HFF-Myc (cell line): Measurements from ENCODE around the gene VCL.
"Not testable (repeated sequence)": the region's sequence is repeated elsewhere in the genome, so short reads cannot be mapped to it uniquely, and the experiment has no call there.

Experiments used
- DNase-seq: peaks from one replicate; pipeline ENCODE4 v3.0.0-alpha.2; 2011; ENCODE audit warnings: low read depth; ENCODE audit errors: extremely low read depth
- H3K4me3 ChIP-seq: replicated peaks from 2 replicates; pipeline ENCODE4 v1.5.1; 2011; ENCODE audit warnings: low read depth, mild to moderate bottlenecking, control low read depth, low read length
- TF ChIP-seq, protein P1 (sequence below): IDR thresholded peaks from 2 replicates; pipeline ENCODE4 v1.5.1; 2012; ENCODE audit warnings: mild to moderate bottlenecking, low read depth, low read length, control low read depth; ENCODE audit errors: missing control alignments

The VCL gene

DNA sequence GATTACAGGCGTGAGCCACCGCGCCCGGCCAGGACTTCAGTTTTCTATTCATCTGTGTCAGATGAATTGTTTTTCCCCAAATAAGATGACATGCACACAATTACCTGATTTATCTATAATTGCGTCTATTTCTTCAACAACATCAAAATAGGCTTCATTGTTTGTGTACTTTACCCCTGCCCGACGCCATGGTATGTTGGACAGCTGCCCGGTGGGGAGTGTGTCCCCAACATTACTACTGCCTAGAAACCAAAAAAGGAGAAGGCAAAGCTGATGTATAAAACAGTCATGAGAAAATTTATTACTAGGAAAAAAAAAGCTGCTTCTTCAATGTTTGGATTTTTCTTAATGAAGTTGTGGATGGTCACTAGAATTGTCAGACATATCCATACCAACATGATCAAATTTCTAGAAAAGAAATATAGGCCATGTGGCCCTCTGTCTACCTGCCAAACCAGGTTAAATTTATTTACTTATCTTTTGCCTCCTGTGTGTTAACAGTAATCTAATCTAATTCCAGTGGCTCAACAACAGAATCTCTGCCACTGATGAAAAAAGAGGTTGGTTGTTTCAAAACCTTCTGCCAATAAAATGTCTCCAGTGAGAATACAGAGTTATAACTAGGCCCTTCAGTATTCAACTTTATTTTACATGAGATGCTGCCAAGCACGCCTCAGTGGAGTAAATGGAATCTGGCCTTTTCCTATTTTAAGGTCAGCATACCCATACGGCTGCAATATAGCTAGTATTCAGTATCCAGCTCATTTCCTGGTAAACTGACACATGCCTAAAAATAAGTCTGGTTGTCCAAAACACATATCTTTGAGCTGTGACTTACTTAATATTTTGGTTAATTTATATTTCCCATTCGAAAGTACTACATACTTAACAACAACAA is 136.3 kb downstream of the VCL start:
- no peak overlapping the region for H3K4me3 ChIP-seq
- TF ChIP-seq, protein P1, sequence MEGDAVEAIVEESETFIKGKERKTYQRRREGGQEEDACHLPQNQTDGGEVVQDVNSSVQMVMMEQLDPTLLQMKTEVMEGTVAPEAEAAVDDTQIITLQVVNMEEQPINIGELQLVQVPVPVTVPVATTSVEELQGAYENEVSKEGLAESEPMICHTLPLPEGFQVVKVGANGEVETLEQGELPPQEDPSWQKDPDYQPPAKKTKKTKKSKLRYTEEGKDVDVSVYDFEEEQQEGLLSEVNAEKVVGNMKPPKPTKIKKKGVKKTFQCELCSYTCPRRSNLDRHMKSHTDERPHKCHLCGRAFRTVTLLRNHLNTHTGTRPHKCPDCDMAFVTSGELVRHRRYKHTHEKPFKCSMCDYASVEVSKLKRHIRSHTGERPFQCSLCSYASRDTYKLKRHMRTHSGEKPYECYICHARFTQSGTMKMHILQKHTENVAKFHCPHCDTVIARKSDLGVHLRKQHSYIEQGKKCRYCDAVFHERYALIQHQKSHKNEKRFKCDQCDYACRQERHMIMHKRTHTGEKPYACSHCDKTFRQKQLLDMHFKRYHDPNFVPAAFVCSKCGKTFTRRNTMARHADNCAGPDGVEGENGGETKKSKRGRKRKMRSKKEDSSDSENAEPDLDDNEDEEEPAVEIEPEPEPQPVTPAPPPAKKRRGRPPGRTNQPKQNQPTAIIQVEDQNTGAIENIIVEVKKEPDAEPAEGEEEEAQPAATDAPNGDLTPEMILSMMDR: no peak
- DNase-seq: no peak

DNA sequence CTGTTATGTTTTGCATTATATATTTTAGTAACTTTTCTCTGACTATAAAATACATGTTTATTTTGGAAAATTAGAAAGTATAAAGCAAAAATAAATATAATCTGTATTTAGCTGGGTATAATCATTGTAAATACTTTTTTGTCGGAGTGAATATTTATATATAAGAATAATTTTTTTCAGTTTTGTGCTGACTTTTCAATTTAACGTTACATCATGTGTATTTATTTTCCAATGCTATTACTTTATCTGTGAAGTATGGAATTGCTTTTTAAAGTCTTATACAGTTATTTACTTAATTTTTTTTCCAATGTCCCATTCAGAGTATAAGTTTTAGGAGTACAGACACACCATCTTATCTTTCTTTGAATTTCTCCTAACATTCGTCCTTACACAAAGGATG is 137.5 kb downstream of the VCL start:
- no peak for DNase-seq
- H3K4me3 ChIP-seq: no peak overlapping the region
- TF ChIP-seq, protein P1: no peak

DNA sequence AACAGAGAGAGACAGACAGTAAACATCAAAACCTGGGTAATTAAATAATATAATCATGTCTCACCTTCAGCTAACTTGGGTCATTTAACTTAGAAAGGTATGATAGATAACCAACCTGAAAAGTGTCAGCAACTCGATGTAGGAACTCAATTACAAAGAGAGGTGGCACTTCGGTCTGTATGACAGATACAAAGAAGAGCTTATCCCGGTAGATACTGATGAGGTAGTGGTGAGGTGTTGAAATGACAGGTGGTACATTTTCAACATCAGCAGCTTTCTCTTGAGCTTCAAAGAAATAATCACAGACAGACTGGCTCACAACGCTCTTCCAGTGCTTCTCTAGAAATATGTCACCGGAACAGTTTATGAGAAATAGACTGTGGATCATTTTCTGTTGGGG is 140.1 kb downstream of the VCL start:
- no peak for DNase-seq
- TF ChIP-seq, protein P1: no peak
- no peak overlapping the region for H3K4me3 ChIP-seq

DNA sequence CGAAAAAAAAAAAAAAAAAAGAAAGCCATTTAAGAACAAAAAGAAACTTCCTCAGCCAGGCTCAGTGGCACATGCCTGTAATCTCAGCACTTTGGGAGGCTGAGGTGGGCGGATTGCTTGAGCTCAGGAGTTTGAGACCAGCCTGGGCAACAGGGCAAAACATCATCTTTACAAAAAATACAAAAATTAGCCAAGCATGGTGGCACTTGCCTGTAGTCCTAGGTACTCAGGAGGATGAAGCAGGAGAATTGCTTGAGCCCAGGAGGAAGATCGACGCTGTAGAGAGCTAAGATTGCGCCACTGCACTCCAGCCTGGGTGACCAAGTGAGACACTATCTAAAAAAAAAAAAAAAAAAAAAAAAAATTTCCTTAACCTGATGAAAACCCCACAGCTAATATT is 140.7 kb downstream of the VCL start:
- not testable (repeated sequence) for DNase-seq, H3K4me3 ChIP-seq

DNA sequence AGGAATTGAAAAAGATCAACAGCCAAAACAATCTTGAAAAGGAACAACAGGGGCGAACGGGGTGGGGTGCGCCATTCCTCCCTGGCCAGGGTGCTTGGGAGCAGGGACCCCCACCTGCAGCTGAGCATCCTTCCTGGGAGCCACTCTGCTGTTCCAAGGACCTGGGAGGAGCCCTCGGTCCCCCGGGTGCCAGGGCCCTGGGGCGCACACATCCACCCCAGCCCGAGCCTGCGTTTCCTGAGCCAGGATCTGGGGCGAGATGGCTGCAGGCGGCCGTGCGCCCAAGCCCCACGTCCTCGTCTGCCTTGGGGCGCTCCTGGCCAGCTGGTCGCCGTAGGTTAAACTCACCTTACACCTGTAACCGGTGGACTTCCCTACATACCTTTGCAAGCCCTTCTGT is 142.1 kb downstream of the VCL start:
- TF ChIP-seq, protein P1: no peak
- no peak for DNase-seq
- no peak overlapping the region for H3K4me3 ChIP-seq

DNA sequence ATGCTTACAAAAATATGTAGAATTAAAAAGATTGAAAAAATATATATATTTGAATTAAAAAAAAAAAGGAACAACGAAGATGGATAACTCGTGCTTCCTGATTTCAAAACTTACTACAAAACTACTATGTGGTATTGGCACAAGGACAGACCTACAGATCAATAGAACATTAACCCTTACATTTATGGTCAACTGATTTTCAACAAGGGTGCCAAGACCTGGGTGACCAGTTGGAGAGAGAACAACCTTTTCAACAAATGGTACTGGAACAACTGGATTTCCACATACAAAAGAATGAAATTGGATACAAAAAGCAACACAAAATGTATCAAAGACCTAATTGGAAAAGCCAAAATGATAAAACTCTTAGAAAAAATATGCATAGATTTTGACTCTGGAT is 142.6 kb downstream of the VCL start:
- TF ChIP-seq, protein P1: no peak
- no peak for DNase-seq
- H3K4me3 ChIP-seq: no peak overlapping the region

DNA sequence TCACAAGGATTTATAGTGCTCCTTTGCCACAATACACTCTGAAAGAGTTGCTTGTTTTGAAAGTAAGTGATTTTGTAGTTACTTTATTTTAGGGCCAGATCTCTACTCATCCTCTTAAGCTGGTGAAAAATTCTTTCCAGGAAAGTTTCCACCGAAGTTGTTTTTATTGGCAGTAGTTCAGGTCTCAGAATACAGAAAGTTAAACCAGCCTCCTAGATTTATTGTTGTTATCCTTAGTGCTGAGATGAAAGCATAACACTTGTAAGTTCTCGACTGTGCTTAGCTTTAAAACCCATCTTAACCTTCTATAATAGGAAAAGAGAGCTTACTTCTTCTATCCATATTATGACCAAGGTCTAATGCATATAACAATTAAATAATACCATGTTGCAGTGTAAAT is 147.2 kb downstream of the VCL start:
- no peak overlapping the region for H3K4me3 ChIP-seq
- TF ChIP-seq, protein P1: no peak
- DNase-seq: no peak

DNA sequence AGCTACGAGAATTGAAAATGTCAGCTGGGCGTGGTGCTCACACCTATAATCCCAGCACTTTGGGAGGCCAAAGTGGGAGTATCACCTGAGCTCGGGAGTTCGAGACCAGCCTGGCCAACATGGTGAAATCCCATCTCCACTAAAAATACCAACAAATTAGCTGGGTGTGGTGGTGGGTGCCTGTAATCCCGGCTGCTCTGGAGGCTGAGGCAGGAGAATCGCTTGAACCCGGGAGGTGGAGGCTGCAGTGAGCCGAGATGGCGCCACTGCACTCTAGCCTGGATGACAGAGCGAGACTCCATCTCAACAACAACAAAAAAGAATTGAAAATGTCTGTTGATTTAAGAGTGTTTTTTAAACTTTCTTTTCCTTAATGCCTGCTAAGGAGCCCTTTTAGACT is 149.1 kb downstream of the VCL start:
- H3K4me3 ChIP-seq, DNase-seq: not testable (repeated sequence)
